Measurements from ENCODE around the gene TMEM259.

GRCh38 chr19:1038978-1039645 lies 18.2 kb upstream of the TMEM259 start:
- TF ChIP-seq CTCF (IDR thresholded peaks at IDR 0.05): no peak
- TF ChIP-seq POLR2A (IDR thresholded peaks at IDR 0.05): no peak

All from body of pancreas (tissue), 4 donors.